K562 (cell line): Measurements from ENCODE around the gene OSCP1. TPM values are rescaled to one million over a fixed set of nuclear protein-coding genes. Genes with fewer than 3 reads are reported as not detected.
A peak's percentile ranks its signal among the peaks of the same experiment; 100 is the strongest.

Experiments
- DPF2 ChIP-seq: fragments of 450-650 bp; IDR thresholded peaks from 2 replicates; pipeline ENCODE4 v1.6.1; 2016
- EGR1 ChIP-seq: fragments of 450-650 bp; conservative IDR thresholded peaks from 2 replicates; pipeline ENCODE4 v1.6.1; 2017; ENCODE audit warnings: mild to moderate bottlenecking
- GATAD2B ChIP-seq: fragments of 450-650 bp; IDR thresholded peaks from 2 replicates; pipeline ENCODE4 v1.6.1; 2017; ENCODE audit warnings: mild to moderate bottlenecking, borderline replicate concordance
- HMG20A ChIP-seq: fragments of 450-650 bp; formaldehyde crosslinking; conservative IDR thresholded peaks from 2 replicates; pipeline ENCODE4 v1.4.0; 2020; ENCODE audit warnings: mild to moderate bottlenecking, mixed read lengths
- HNRNPK ChIP-seq: fragments of 200-400 bp; formaldehyde crosslinking; IDR thresholded peaks from one replicate; pipeline ENCODE4 v1.6.1; 2018; ENCODE audit warnings: mild to moderate bottlenecking, low read depth, low read length; ENCODE audit not compliant: poor library complexity, severe bottlenecking
- KAT8 ChIP-seq: fragments of 450-650 bp; IDR thresholded peaks from 2 replicates; pipeline ENCODE4 v1.6.1; 2016; ENCODE audit warnings: low read depth, mild to moderate bottlenecking
- MGA ChIP-seq: fragments of 450-650 bp; IDR thresholded peaks from 2 replicates; pipeline ENCODE4 v1.6.1; 2016; ENCODE audit warnings: mild to moderate bottlenecking, moderate library complexity
- PRDM10 ChIP-seq: fragments of 450-650 bp; IDR thresholded peaks from 2 replicates; pipeline ENCODE4 v1.6.1; 2018; ENCODE audit not compliant: partially characterized antibody
- PTBP1 ChIP-seq: fragments of 200-400 bp; formaldehyde crosslinking; IDR thresholded peaks from 2 replicates; pipeline ENCODE4 v1.6.1; 2017; ENCODE audit warnings: low read depth, low read length
- RBM34 ChIP-seq: fragments of 200-400 bp; formaldehyde crosslinking; IDR thresholded peaks from 2 replicates; pipeline ENCODE4 v1.6.1; 2018; ENCODE audit warnings: low read length, borderline replicate concordance; ENCODE audit not compliant: insufficient read depth
- RBM39 ChIP-seq: fragments of 200-400 bp; formaldehyde crosslinking; optimal IDR thresholded peaks from 2 replicates; pipeline ENCODE3; 2018; ENCODE audit warnings: low read depth, low read length
- SMAD3 ChIP-seq: fragments of 450-650 bp; formaldehyde crosslinking; conservative IDR thresholded peaks from 2 replicates; pipeline ENCODE4 v1.4.0; 2020; ENCODE audit warnings: mild to moderate bottlenecking
- SRSF7 ChIP-seq: fragments of 200-400 bp; formaldehyde crosslinking; optimal IDR thresholded peaks from 2 replicates; pipeline ENCODE3; 2017; ENCODE audit warnings: mild to moderate bottlenecking, low read depth, low read length
- ZNF696 ChIP-seq: fragments of 250-450 bp; sonication (Bioruptor Pico); conservative IDR thresholded peaks from 2 replicates; pipeline ENCODE4 v1.4.0; 2020; ENCODE audit warnings: mild to moderate bottlenecking, moderate library complexity
- polyA plus RNA-seq, 8 experiments: library from polyadenylated mRNA; depleted of rRNA in 4 of 8; stranded (reverse) in 5 of 8; unstranded in 3 of 8; fragments of >200 nt; fragmentation: Nextera tagmentation in 2 of 8; fragmentation: Illumina TruSeq in 1 of 8; extraction: Ambion mirVana in 2 of 8; extraction: Trizol in 1 of 8; gene quantifications; 2 replicates each; pipeline versions ENCODE4 v1.2.1 to v1.2.3, GENCODE V29; 2011 to 2014; ENCODE audit warnings: inconsistent platforms in 1 of 8, missing spikeins in 1 of 8
- total RNA-seq, 7 experiments: library from RNA; depleted of rRNA in 6 of 7; stranded (reverse); fragments of >200 nt in 6 of 7; fragmentation: Illumina TruSeq in 2 of 7; extraction: Trizol in 2 of 7; gene quantifications; 2 replicates each; pipeline versions ENCODE4 v1.2.1 to v1.2.3, GENCODE V29; 2011 to 2021; ENCODE audit warnings: low replicate concordance in 1 of 7

OSCP1 gene
- total and polyA plus RNA-seq, 9 of the 15 experiments (the other 6 are each of a cell fraction or from before 2014, with no cell fraction given): 0.15 to 0.40 (median 0.33) TPM; not detected in 5

- TF ChIP-seq RBM39 (no peak), MGA (no peak), EGR1 (peak; percentile 63), RBM34 (no peak), PRDM10 (no peak), KAT8 (no peak), GATAD2B (peak; percentile 61; the same call in 1 of the 2 replicates), SRSF7 (no peak), HMG20A (CRISPR knock-in tag) (no peak), DPF2 (peak; percentile 89), SMAD3 (CRISPR knock-in tag) (no peak), HNRNPK (no peak), ZNF696 (CRISPR knock-in tag) (no peak), PTBP1 (no peak)
These were observed 42.2 kb upstream of the OSCP1 start (continued) for GRCh38 chr1:36492491-36492890.
